Measurements from ENCODE around the gene RUNX1.

RUNX1 gene

GRCh38 chr21:34765619-34766018 is 283.5 kb downstream of the RUNX1 start:
- DNase-seq: no peak

- no peak for DNase-seq
Observed at GRCh38 chr21:34764715-34765284, 284.3 kb downstream of the RUNX1 start.

GRCh38 chr21:34762786-34763185 is 286.3 kb downstream of the RUNX1 start:
- DNase-seq: no peak

- DNase-seq: no peak
Observed at GRCh38 chr21:34761758-34762330, 287.3 kb downstream of the RUNX1 start.

GRCh38 chr21:34754690-34755647 is 294.1 kb downstream of the RUNX1 start:
- DNase-seq: no peak

GRCh38 chr21:34748862-34749261 is 300.2 kb downstream of the RUNX1 start:
- no peak for DNase-seq

- peak; percentile 64 for DNase-seq
Observed at GRCh38 chr21:34745557-34746255, 303.4 kb downstream of the RUNX1 start.

- DNase-seq: no peak
Observed at GRCh38 chr21:34744801-34745200, 304.3 kb downstream of the RUNX1 start.

- DNase-seq: no peak
Observed at GRCh38 chr21:34743831-34744230, 305.3 kb downstream of the RUNX1 start.

- DNase-seq: no peak
Observed at GRCh38 chr21:34743285-34743684, 305.8 kb downstream of the RUNX1 start.

GRCh38 chr21:34740198-34740597 is 308.9 kb downstream of the RUNX1 start:
- DNase-seq: no peak

All from CD4-positive, alpha-beta T cell treated with Interleukin-6 for 4 hours (primary cell).